Epidermal melanocyte (primary cell): ENCODE results near the gene CYFIP2.
"Not testable (repeated sequence)": the region's sequence is repeated elsewhere in the genome, so short reads cannot be mapped to it uniquely, and the experiment has no call there.

Experiments
- DNase-seq: peaks from one replicate; pipeline ENCODE4 v3.0.0; 2011; ENCODE audit warnings: low spot score; ENCODE audit not compliant: insufficient read length

CYFIP2 gene

GRCh38 chr5:157388111-157388710 lies 122.3 kb downstream of the CYFIP2 start:
- DNase-seq, result no peak

- DNase-seq, result no peak
Observed at GRCh38 chr5:157389103-157389502, 123.2 kb downstream of the CYFIP2 start.

GRCh38 chr5:157390133-157390532 lies 124.2 kb downstream of the CYFIP2 start:
- DNase-seq, result no peak

- DNase-seq, result no peak
Observed at GRCh38 chr5:157390551-157391297, 124.8 kb downstream of the CYFIP2 start.

GRCh38 chr5:157398305-157398704 lies 132.4 kb downstream of the CYFIP2 start:
- no peak for DNase-seq

GRCh38 chr5:157400741-157401495 lies 135.0 kb downstream of the CYFIP2 start:
- DNase-seq, result no peak

- no peak for DNase-seq
Observed at GRCh38 chr5:157415838-157416237, 149.9 kb downstream of the CYFIP2 start.

- DNase-seq, result not testable (repeated sequence)
Observed at GRCh38 chr5:157419521-157419920, 153.6 kb downstream of the CYFIP2 start.

- DNase-seq, result not testable (repeated sequence)
Observed at GRCh38 chr5:157429920-157430319, 164.0 kb downstream of the CYFIP2 start.

- no peak for DNase-seq
Observed at GRCh38 chr5:157431544-157432200, 165.7 kb downstream of the CYFIP2 start.

GRCh38 chr5:157434096-157434495 lies 168.2 kb downstream of the CYFIP2 start:
- DNase-seq, result no peak

GRCh38 chr5:157443041-157443549 lies 177.2 kb downstream of the CYFIP2 start:
- no peak for DNase-seq

- DNase-seq, result no peak
Observed at GRCh38 chr5:157444224-157444623, 178.3 kb downstream of the CYFIP2 start.
